OCI-LY3 (cell line): ENCODE data around the gene CALD1.

Experiments
- CTCF ChIP-seq: fragments of 200-600, 300-600 bp; sonication (generic); IDR thresholded peaks from 2 replicates; pipeline ENCODE4 v1.5.1; 2014; ENCODE audit warnings: antibody characterized with exemption, low read length, low read depth
- EZH2phosphoT487 ChIP-seq: fragments of 200-600 bp; shearing (Covaris generic); IDR thresholded peaks from 2 replicates; pipeline ENCODE4 v1.6.1; 2018; ENCODE audit warnings: antibody characterized with exemption, mixed run types, low read depth

GRCh38 chr7:134959810-134960209 is 180.4 kb downstream of the CALD1 start:
- no peak for TF ChIP-seq CTCF
- TF ChIP-seq EZH2phosphoT487: no peak
